ENCODE measurements around the gene GSC2. TPM values are rescaled to one million over a fixed set of nuclear protein-coding genes. Genes with fewer than 3 reads are reported as not detected.

The GSC2 gene
- total and polyA plus RNA-seq, 9 of the 15 experiments (the other 6 are each of a cell fraction or from before 2014, with no cell fraction given), result not detected

GRCh38 chr22:19174106-19175025 lies 24.3 kb upstream of the GSC2 start (continued):
- no peak for TF ChIP-seq ETV5 (CRISPR knock-in tag; IDR thresholded peaks at IDR 0.05; ENCODE audit: low read depth)
- no peak for TF ChIP-seq ZC3H8 (IDR thresholded peaks at IDR 0.05)
- no peak for TF ChIP-seq ZNF717 (CRISPR knock-in tag; IDR thresholded peaks at IDR 0.05)
- no peak for TF ChIP-seq E2F8 (IDR thresholded peaks at IDR 0.05; ENCODE audit: low read depth, partially characterized antibody)
- TF ChIP-seq TAF15 (IDR thresholded peaks at IDR 0.05; ENCODE audit: low read depth, low read length), result peak; percentile 76; the same call in 1 of the 2 replicates
- TF ChIP-seq FOXA3 (CRISPR knock-in tag; conservative IDR thresholded peaks at IDR 0.05 in 1 of 2, IDR thresholded peaks at IDR 0.05 in 1 of 2), result no peak
- TF ChIP-seq CBX3 (IDR thresholded peaks at IDR 0.05; ENCODE audit: borderline replicate concordance in 1 of 2, low read length in 2 of 2), result no peak
- no peak for TF ChIP-seq MAFF (IDR thresholded peaks at IDR 0.05; ENCODE audit: low read length)
- no peak for TF ChIP-seq NBN (IDR thresholded peaks at IDR 0.05; ENCODE audit: low read depth)
- TF ChIP-seq, protein P1, sequence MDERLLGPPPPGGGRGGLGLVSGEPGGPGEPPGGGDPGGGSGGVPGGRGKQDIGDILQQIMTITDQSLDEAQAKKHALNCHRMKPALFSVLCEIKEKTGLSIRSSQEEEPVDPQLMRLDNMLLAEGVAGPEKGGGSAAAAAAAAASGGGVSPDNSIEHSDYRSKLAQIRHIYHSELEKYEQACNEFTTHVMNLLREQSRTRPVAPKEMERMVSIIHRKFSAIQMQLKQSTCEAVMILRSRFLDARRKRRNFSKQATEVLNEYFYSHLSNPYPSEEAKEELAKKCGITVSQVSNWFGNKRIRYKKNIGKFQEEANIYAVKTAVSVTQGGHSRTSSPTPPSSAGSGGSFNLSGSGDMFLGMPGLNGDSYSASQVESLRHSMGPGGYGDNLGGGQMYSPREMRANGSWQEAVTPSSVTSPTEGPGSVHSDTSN (CRISPR knock-in tag; IDR thresholded peaks at IDR 0.05; ENCODE audit: low read depth), result no peak
- TF ChIP-seq, protein P1 (tag; conservative IDR thresholded peaks at IDR 0.05; ENCODE audit: low read depth), result no peak
- TF ChIP-seq ELF2 (CRISPR knock-in tag; IDR thresholded peaks at IDR 0.05), result no peak
- no peak for TF ChIP-seq RFX5 (IDR thresholded peaks at IDR 0.05; ENCODE audit: low read depth, low read length)
- 0 out of 2 replicates have a peak, but pooled peaks have one; percentile 21 for TF ChIP-seq ZNF133 (CRISPR knock-in tag; IDR thresholded peaks at IDR 0.05)
- TF ChIP-seq MLX (CRISPR knock-in tag; conservative IDR thresholded peaks at IDR 0.05), result peak in 1 of 2 experiments; percentile 35; a peak in 1 of 4 replicates
- peak; percentile 91 for TF ChIP-seq ERF (CRISPR knock-in tag; IDR thresholded peaks at IDR 0.05)
- TF ChIP-seq E2F5 (CRISPR knock-in tag; IDR thresholded peaks at IDR 0.05), result no peak
- TF ChIP-seq DMBX1 (CRISPR knock-in tag; IDR thresholded peaks at IDR 0.05; ENCODE audit: borderline replicate concordance), result no peak

Data from K562 (cell line).